Stimulated activated CD4-positive, alpha-beta T cell treated with anti-CD3 and anti-CD28 coated beads, TNF-alpha, amount 100 ng/mL, for 48 hours (primary cell): ENCODE results near the gene STK31.
"Not testable (repeated sequence)": the region's sequence is repeated elsewhere in the genome, so short reads cannot be mapped to it uniquely, and the experiment has no call there.

ENCODE experiments used
- DNase-seq, 3 donors: peaks; one replicate each; pipeline ENCODE4 v3.0.0-alpha.2; 2020; ENCODE audit warnings: low read depth in 3 of 3

The STK31 gene

GRCh38 chr7:23710000-23710399, at the start of gene STK31:
Gene STK31 (plus strand): TSS chr7:23710219. CDS start chr7:23710286, 67 bp downstream.
- no peak for DNase-seq

GRCh38 chr7:23661385-23661784, 48.6 kb upstream of the STK31 start:
- no peak for DNase-seq

GRCh38 chr7:23662124-23662983, 47.7 kb upstream of the STK31 start:
- no peak for DNase-seq

GRCh38 chr7:23662984-23663313, 47.1 kb upstream of the STK31 start:
- DNase-seq, result no peak

- no peak for DNase-seq
These were observed 45.9 kb upstream of the STK31 start for GRCh38 chr7:23664122-23664521.

GRCh38 chr7:23672033-23672432, 38.0 kb upstream of the STK31 start:
- no peak for DNase-seq

GRCh38 chr7:23679898-23680413, 30.1 kb upstream of the STK31 start, which contains the start of gene FAM221A:
Gene FAM221A (plus strand): TSS chr7:23680199. CDS start chr7:23680219, 20 bp downstream.
- DNase-seq, result peak; percentile 71 to 85 (median 72)

- DNase-seq, result peak in 2 of 3 donors; percentile 18 to 24
These were observed 29.3 kb upstream of the STK31 start for GRCh38 chr7:23680414-23681405.

- not testable (repeated sequence) for DNase-seq
These were observed 26.0 kb upstream of the STK31 start for GRCh38 chr7:23684041-23684440.

- DNase-seq, result no peak
These were observed 24.3 kb upstream of the STK31 start for GRCh38 chr7:23685731-23686130.

GRCh38 chr7:23687011-23687410, 23.0 kb upstream of the STK31 start:
- no peak for DNase-seq

- no peak for DNase-seq
These were observed 20.9 kb upstream of the STK31 start for GRCh38 chr7:23689165-23689564.

GRCh38 chr7:23691320-23691719, 18.7 kb upstream of the STK31 start:
- no peak for DNase-seq

- DNase-seq, result no peak
These were observed 16.8 kb upstream of the STK31 start for GRCh38 chr7:23693224-23693623.

GRCh38 chr7:23696916-23697441, 13.0 kb upstream of the STK31 start:
- peak; percentile 30 to 50 (median 34) for DNase-seq

GRCh38 chr7:23698822-23699221, 11.2 kb upstream of the STK31 start:
- no peak for DNase-seq

- DNase-seq, result no peak
These were observed 10.0 kb upstream of the STK31 start for GRCh38 chr7:23700046-23700445.

- DNase-seq, result no peak
These were observed 803 bp upstream of the STK31 start for GRCh38 chr7:23709081-23709750.

GRCh38 chr7:23712368-23713284, 2.6 kb downstream of the STK31 start:
- no peak for DNase-seq
